Large intestine (tissue), 3 donors: ENCODE results near the gene KIF13A. TPM values are rescaled to one million over a fixed set of nuclear protein-coding genes. Genes with fewer than 3 reads are reported as not detected.

ENCODE experiments used
- DNase-seq, 2 donors: peaks; one replicate each; pipeline versions ENCODE4 v3.0.0 to v3.0.0-alpha.2; 2013
- H3K27ac ChIP-seq: one replicate; pipeline ENCODE4 v1.5.1; 2013; ENCODE audit warnings: low read length
- H3K27me3 ChIP-seq: 2 replicates; pipeline ENCODE4 v1.6.1; 2013; ENCODE audit warnings: low read length; ENCODE audit not compliant: control insufficient read depth, insufficient read depth
- H3K36me3 ChIP-seq: 2 replicates; pipeline ENCODE4 v1.6.1; 2013; ENCODE audit warnings: low read length; ENCODE audit not compliant: control insufficient read depth, insufficient read depth
- H3K4me1 ChIP-seq: one replicate; pipeline ENCODE4 v1.6.1; 2013; ENCODE audit warnings: low read length; ENCODE audit not compliant: control insufficient read depth, insufficient read depth
- H3K4me3 ChIP-seq: one replicate; pipeline ENCODE4 v1.5.1; 2013; ENCODE audit warnings: low read length
- H3K9me3 ChIP-seq: one replicate; pipeline ENCODE4 v1.6.1; 2013; ENCODE audit warnings: mild to moderate bottlenecking, low read depth, low read length, moderate library complexity; ENCODE audit not compliant: control insufficient read depth
- WGBS: methylation state at CpG from one replicate; pipeline ENCODE4 v1.1.5; 2013; ENCODE audit warnings: low lambda C conversion rate; ENCODE audit not compliant: insufficient coverage; 5-methylcytosine and 5-hydroxymethylcytosine counted together
- polyA plus RNA-seq: library from polyadenylated mRNA; unstranded; fragments of 120-200 nt; gene quantifications from one replicate; pipeline ENCODE4 v1.2.1, GENCODE V29; 2013

Gene KIF13A
- polyA plus RNA-seq, 1 donor: 34.4 TPM

GRCh38 chr6:17938901-17939300, 48.5 kb downstream of the KIF13A start:
- 79% methylated on average over 2 of the region's 2 CpGs for WGBS
- no peaks in the 10 kb centered on the region for H3K9me3 ChIP-seq
- H3K27me3 ChIP-seq: no peaks in the 10 kb centered on the region
- DNase-seq: no peak
- no peaks in the 10 kb centered on the region for H3K4me1 ChIP-seq
- H3K4me3 ChIP-seq: no peak overlapping the region
- H3K36me3 ChIP-seq: no peaks in the 10 kb centered on the region
- no peak overlapping the region for H3K27ac ChIP-seq

GRCh38 chr6:17935188-17936149, 52.0 kb downstream of the KIF13A start:
- H3K4me1 ChIP-seq: no peaks in the 10 kb centered on the region
- no peak for DNase-seq
- H3K4me3 ChIP-seq: no peak overlapping the region
- no peak overlapping the region for H3K27ac ChIP-seq
- no peaks in the 10 kb centered on the region for H3K27me3 ChIP-seq
- no peaks in the 10 kb centered on the region for H3K36me3 ChIP-seq
- WGBS: 80% methylated on average over 2 of the region's 5 CpGs
- H3K9me3 ChIP-seq: no peaks in the 10 kb centered on the region

GRCh38 chr6:17933716-17934115, 53.7 kb downstream of the KIF13A start:
- H3K27me3 ChIP-seq: no peaks in the 10 kb centered on the region
- no peaks in the 10 kb centered on the region for H3K9me3 ChIP-seq
- no peaks in the 10 kb centered on the region for H3K36me3 ChIP-seq
- WGBS: no CpG with 5 or more reads among the region's 4 CpGs
- no peak for DNase-seq
- no peaks in the 10 kb centered on the region for H3K4me1 ChIP-seq
- no peak overlapping the region for H3K4me3 ChIP-seq
- no peak overlapping the region for H3K27ac ChIP-seq

GRCh38 chr6:17932330-17932852, 55.0 kb downstream of the KIF13A start:
- no peaks in the 10 kb centered on the region for H3K9me3 ChIP-seq
- H3K4me1 ChIP-seq: no peaks in the 10 kb centered on the region
- DNase-seq: peak; percentile 12 to 17
- no peaks in the 10 kb centered on the region for H3K27me3 ChIP-seq
- no peak overlapping the region for H3K27ac ChIP-seq
- H3K4me3 ChIP-seq: no peak overlapping the region
- H3K36me3 ChIP-seq: no peaks in the 10 kb centered on the region
- 60% methylated on average over 2 of the region's 5 CpGs for WGBS

- Histone ChIP-seq H3K36me3 (no peaks in the 10 kb centered on the region), H3K4me1 (no peaks in the 10 kb centered on the region), H3K9me3 (no peaks in the 10 kb centered on the region), H3K4me3 (no peak overlapping the region), H3K27me3 (no peaks in the 10 kb centered on the region), H3K27ac (no peak overlapping the region)
- DNase-seq: no peak
These were observed 56.2 kb downstream of the KIF13A start for GRCh38 chr6:17931227-17931626.

- no peaks in the 10 kb centered on the region for H3K4me1 ChIP-seq
These were observed 57.0 kb downstream of the KIF13A start for GRCh38 chr6:17930321-17930993.

GRCh38 chr6:17928514-17929430, 58.7 kb downstream of the KIF13A start:
- WGBS: no CpG with 5 or more reads among the region's 5 CpGs
- Histone ChIP-seq H3K9me3 (no peaks in the 10 kb centered on the region), H3K27ac (peak overlapping the region; percentile 4), H3K36me3 (no peaks in the 10 kb centered on the region), H3K4me3 (no peak overlapping the region), H3K27me3 (no peaks in the 10 kb centered on the region), H3K4me1 (no peaks in the 10 kb centered on the region)
- no peak for DNase-seq

More at GRCh38 chr6:17930321-17930993, 57.0 kb downstream of the KIF13A start:
- Histone ChIP-seq H3K27me3 (no peaks in the 10 kb centered on the region), H3K36me3 (no peaks in the 10 kb centered on the region), H3K4me3 (no peak overlapping the region), H3K9me3 (no peaks in the 10 kb centered on the region), H3K27ac (no peak overlapping the region)
- no peak for DNase-seq
- whole genome bisulfite sequencing: 92% methylated on average over 2 of the region's 5 CpGs

- H3K27me3 ChIP-seq: no peaks in the 10 kb centered on the region
- no peaks in the 10 kb centered on the region for H3K36me3 ChIP-seq
- H3K27ac ChIP-seq: no peak overlapping the region
- DNase-seq: no peak
- H3K4me1 ChIP-seq: no peaks in the 10 kb centered on the region
- no peaks in the 10 kb centered on the region for H3K9me3 ChIP-seq
- no CpG with 5 or more reads among the region's 3 CpGs for WGBS
- H3K4me3 ChIP-seq: no peak overlapping the region
These were observed 59.7 kb downstream of the KIF13A start for GRCh38 chr6:17927705-17928104.

- H3K4me1 ChIP-seq: no peaks in the 10 kb centered on the region
- no peaks in the 10 kb centered on the region for H3K27me3 ChIP-seq
- no peak overlapping the region for H3K27ac ChIP-seq
- H3K36me3 ChIP-seq: no peaks in the 10 kb centered on the region
- no peaks in the 10 kb centered on the region for H3K9me3 ChIP-seq
- 82% methylated on average over 2 of the region's 4 CpGs for WGBS
- H3K4me3 ChIP-seq: no peak overlapping the region
- no peak for DNase-seq
These were observed 64.0 kb downstream of the KIF13A start for GRCh38 chr6:17923401-17923863.

- H3K36me3 ChIP-seq: no peaks in the 10 kb centered on the region
- H3K4me1 ChIP-seq: no peaks in the 10 kb centered on the region
- DNase-seq: no peak
- no peak overlapping the region for H3K4me3 ChIP-seq
- no peaks in the 10 kb centered on the region for H3K9me3 ChIP-seq
- no CpG with 5 or more reads among the region's 2 CpGs for WGBS
- H3K27ac ChIP-seq: no peak overlapping the region
- H3K27me3 ChIP-seq: no peaks in the 10 kb centered on the region
These were observed 66.0 kb downstream of the KIF13A start for GRCh38 chr6:17921454-17921853.
